Activated CD8-positive, alpha-beta T cell treated with anti-CD3 and anti-CD28 coated beads for 36 hours (primary cell): Measurements from ENCODE around the gene EIF2S3B. TPM values are rescaled to one million over a fixed set of nuclear protein-coding genes. Genes with fewer than 3 reads are reported as not detected.
A peak's percentile ranks its signal among the peaks of the same experiment; 100 is the strongest.
"Not testable (repeated sequence)": the region's sequence is repeated elsewhere in the genome, so short reads cannot be mapped to it uniquely, and the experiment has no call there.

Source experiments
- ATAC-seq: fragments of 200-7000 bp; cut with Tn5 transposase; one replicate; pipeline ENCODE4 v1.10.0; 2021; ENCODE audit warnings: mild to moderate bottlenecking, moderate library complexity
- CTCF ChIA-PET: fragments of 350-600 bp; sonication (Branson Sonifier 250); formaldehyde crosslinking; loops from one replicate; lab custom pipeline; 2021; ENCODE audit warnings: antibody characterized with exemption; lab: Charles Lee
- POLR2A ChIA-PET: fragments of 350-600 bp; sonication (Branson Sonifier 250); formaldehyde crosslinking; loops from one replicate; lab custom pipeline; 2021; ENCODE audit warnings: antibody characterized with exemption; lab: Charles Lee
- DNase-seq: peaks from one replicate; pipeline ENCODE4 v3.0.0-alpha.2; 2020
- H3K27ac Mint-ChIP-seq: one replicate; pipeline ENCODE4 v1.8.0; 2021; ENCODE audit warnings: mild to moderate bottlenecking, mixed read lengths
- H3K27me3 Mint-ChIP-seq: one replicate; pipeline ENCODE4 v1.8.0; 2021; ENCODE audit warnings: mixed read lengths
- H3K36me3 Mint-ChIP-seq: one replicate; pipeline ENCODE4 v1.8.0; 2021; ENCODE audit warnings: low read depth, mixed read lengths
- H3K4me1 Mint-ChIP-seq: one replicate; pipeline ENCODE4 v1.8.0; 2021; ENCODE audit warnings: low read depth, mixed read lengths
- H3K4me3 Mint-ChIP-seq: one replicate; pipeline ENCODE4 v1.8.0; 2021; ENCODE audit warnings: mild to moderate bottlenecking, moderate library complexity, mixed read lengths
- H3K9me3 Mint-ChIP-seq: one replicate; pipeline ENCODE4 v1.8.0; 2021; ENCODE audit warnings: mixed read lengths
- intact Hi-C: fragments of 100-400 bp; cut with micrococcal nuclease; formaldehyde crosslinking; loops from one replicate; pipeline ENCODE4 v1.10.0; 2022
- total RNA-seq, 2 experiments: library from RNA; stranded (reverse); gene quantifications; one replicate each; pipeline ENCODE4 v1.2.3, GENCODE V29; 2021
- TF ChIP-seq, protein P1 (sequence below): fragments of 200-600 bp; IDR thresholded peaks from one replicate; pipeline ENCODE4 v1.8.0; 2022; ENCODE audit warnings: antibody characterized with exemption, mild to moderate bottlenecking

EIF2S3B gene
- total RNA-seq = 1 to 10 TPM; 3.3 to 3.8 TPM

DNA sequence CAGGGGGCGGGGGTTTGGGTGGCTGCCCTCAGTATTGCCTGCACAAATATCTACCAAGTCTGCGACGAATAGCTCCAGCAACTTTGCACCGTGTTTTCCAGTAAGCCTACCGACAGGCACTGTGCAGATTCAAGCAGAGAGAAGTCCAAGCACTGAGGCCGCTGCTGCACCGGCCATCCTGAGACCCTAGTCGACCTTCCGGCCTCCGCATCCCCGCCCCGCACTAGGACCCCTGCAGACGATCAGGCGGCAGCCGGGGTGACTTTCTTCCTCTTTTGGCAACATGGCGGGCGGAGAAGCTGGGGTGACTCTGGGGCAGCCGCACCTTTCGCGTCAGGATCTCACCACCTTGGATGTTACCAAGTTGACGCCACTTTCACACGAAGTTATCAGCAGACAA is at the start of gene EIF2S3B:
Gene EIF2S3B, plus strand, starts transcription at position 271 of the 400 bp plus-strand sequence. Its CDS starts 13 bp downstream, at position 284.
- Mint-ChIP-seq H3K4me1 (peaks cover 34% of the 10 kb centered on the region), H3K4me3 (no peak within 1 kb of the TSS), H3K27ac (no peak within 1 kb of the TSS), H3K36me3 (peaks cover 11% of the 10 kb centered on the region), H3K27me3 (no peaks in the 10 kb centered on the region), H3K9me3 (peaks cover 22% of the 10 kb centered on the region)
- TF ChIP-seq, protein P1, sequence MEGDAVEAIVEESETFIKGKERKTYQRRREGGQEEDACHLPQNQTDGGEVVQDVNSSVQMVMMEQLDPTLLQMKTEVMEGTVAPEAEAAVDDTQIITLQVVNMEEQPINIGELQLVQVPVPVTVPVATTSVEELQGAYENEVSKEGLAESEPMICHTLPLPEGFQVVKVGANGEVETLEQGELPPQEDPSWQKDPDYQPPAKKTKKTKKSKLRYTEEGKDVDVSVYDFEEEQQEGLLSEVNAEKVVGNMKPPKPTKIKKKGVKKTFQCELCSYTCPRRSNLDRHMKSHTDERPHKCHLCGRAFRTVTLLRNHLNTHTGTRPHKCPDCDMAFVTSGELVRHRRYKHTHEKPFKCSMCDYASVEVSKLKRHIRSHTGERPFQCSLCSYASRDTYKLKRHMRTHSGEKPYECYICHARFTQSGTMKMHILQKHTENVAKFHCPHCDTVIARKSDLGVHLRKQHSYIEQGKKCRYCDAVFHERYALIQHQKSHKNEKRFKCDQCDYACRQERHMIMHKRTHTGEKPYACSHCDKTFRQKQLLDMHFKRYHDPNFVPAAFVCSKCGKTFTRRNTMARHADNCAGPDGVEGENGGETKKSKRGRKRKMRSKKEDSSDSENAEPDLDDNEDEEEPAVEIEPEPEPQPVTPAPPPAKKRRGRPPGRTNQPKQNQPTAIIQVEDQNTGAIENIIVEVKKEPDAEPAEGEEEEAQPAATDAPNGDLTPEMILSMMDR = no peak
- intact Hi-C loops = loop anchor here (10.0 kb wide), 1 partner anchor 181 kb away; no protein-coding TSS in a partner anchor
- no peak for ATAC-seq
- no peak for DNase-seq
- CTCF ChIA-PET = interaction anchor here (2.4 kb wide), 1 partner anchor 9 kb away, joined by 6 read pairs; no protein-coding TSS in a partner anchor
- POLR2A ChIA-PET = interaction anchor here (0.6 kb wide), 1 partner anchor 23 kb away, joined by 3 read pairs; no protein-coding TSS in a partner anchor

DNA sequence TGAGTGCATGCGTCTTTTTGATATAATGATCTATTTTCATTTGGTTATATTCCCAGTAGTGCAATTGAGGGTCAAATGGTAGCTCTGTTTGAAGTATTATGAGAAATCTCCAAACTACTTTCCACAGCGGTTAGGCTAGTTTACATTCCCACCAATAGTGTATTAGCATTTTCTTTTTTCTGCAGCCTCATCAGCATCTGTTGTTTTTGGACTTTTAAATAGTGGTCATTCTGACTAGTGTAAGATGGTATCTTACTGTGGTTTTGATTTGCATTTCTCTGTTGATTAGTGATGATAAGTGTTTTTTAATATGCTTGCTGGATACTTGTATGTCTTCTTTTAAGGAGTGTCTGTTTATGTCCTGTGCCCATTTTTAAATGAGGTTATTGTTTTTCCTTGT is 48.8 kb upstream of the EIF2S3B start:
- ATAC-seq (no peak), DNase-seq (no peak)
- Mint-ChIP-seq H3K4me1 (peaks cover 7% of the 10 kb centered on the region), H3K36me3 (peaks cover 31% of the 10 kb centered on the region), H3K4me3 (no peak overlapping the region), H3K27ac (no peak overlapping the region), H3K9me3 (peaks cover 57% of the 10 kb centered on the region), H3K27me3 (no peaks in the 10 kb centered on the region)
- TF ChIP-seq, protein P1 = no peak
- intact Hi-C loops = no loop called here
- CTCF ChIA-PET = interaction anchor here (0.9 kb wide), 1 partner anchor 107 kb away, joined by 4 read pairs; no protein-coding TSS in a partner anchor
- POLR2A ChIA-PET = no interaction called here

DNA sequence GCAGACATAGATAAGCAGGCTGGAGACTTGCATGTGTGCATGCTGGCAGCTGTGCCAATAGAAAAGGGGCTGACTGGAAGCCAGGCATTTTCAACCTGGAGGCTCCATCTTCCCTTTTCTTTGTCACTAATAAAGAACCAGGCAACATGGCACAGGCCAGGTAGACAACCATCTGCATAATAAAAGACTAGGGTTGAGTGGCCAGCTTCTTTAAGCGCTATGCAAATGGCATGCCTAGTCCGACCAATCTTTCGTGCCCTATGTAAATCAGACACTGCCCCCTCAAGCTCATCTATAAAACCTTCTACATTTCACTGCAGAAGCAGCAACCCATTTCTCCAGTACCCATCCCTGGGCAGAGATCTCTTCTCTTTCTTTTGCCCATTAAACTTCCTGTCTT is 47.9 kb upstream of the EIF2S3B start:
- Mint-ChIP-seq H3K27me3 (no peaks in the 10 kb centered on the region), H3K4me3 (no peak overlapping the region), H3K9me3 (peaks cover 64% of the 10 kb centered on the region), H3K36me3 (peaks cover 32% of the 10 kb centered on the region), H3K27ac (no peak overlapping the region), H3K4me1 (peaks cover 7% of the 10 kb centered on the region)
- CTCF ChIA-PET = no interaction called here
- DNase-seq = no peak
- intact Hi-C loops = no loop called here
- POLR2A ChIA-PET = no interaction called here
- TF ChIP-seq, protein P1 = no peak
- no peak for ATAC-seq

DNA sequence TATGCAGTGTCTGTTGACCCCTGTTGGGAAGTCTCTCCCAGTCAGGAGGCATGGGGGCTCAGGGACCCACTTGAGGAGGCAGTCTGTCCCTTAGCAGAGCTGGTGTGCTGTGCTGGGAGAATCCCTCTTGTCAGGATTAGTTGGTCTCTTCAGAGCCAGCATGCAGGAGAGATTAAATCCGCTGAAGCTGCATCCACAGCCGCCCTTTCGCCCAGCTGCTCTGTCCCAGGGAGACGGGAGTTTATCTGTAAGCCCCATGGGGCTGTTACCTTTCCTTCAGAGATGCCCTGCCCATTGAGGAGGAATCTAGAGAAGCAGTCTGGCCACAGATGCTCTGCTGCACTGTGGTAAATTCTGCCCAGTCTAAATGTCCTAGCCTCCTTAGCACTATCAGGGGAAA is 39.4 kb upstream of the EIF2S3B start:
- ATAC-seq = no peak

DNA sequence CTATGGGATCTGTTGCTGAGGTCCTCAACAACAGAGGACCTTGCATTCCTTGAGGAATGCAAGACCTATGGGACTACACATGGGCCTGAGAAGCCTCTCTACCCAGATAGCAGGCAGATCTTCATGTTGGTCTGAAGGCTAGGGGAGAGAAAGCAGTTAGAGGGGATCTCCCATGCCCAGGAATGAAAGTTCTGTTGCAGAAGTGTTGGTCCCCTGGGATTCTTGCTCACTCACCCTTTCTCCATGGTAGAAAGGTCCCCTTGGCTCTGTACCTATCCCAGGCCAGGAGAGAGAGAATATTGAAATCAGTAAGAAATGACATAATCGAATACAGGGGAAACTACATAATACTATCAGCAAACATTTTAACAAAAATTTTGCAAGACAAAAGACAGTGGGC is 36.0 kb upstream of the EIF2S3B start:
- TF ChIP-seq, protein P1 = no peak
- Mint-ChIP-seq H3K27me3 (no peaks in the 10 kb centered on the region), H3K36me3 (peaks cover 4% of the 10 kb centered on the region), H3K9me3 (peaks cover 12% of the 10 kb centered on the region), H3K4me3 (no peak overlapping the region), H3K27ac (no peak overlapping the region), H3K4me1 (peaks cover 10% of the 10 kb centered on the region)
- ATAC-seq (no peak), DNase-seq (no peak)
- intact Hi-C loops = no loop called here
- ChIA-PET CTCF (interaction anchor here (0.8 kb wide), 1 partner anchor 12 kb away, joined by 3 read pairs; no protein-coding TSS in a partner anchor), POLR2A (no interaction called here)

More for the DNA sequence above, 39.4 kb upstream of the EIF2S3B start:
- H3K27me3 Mint-ChIP-seq = no peaks in the 10 kb centered on the region
- TF ChIP-seq, protein P1 = no peak
- ChIA-PET POLR2A (no interaction called here), CTCF (no interaction called here)
- no peak for DNase-seq
- peaks cover 12% of the 10 kb centered on the region for H3K4me1 Mint-ChIP-seq
- no peak overlapping the region for H3K4me3 Mint-ChIP-seq
- H3K36me3 Mint-ChIP-seq = peaks cover 7% of the 10 kb centered on the region
- H3K27ac Mint-ChIP-seq = no peak overlapping the region
- intact Hi-C loops = no loop called here
- H3K9me3 Mint-ChIP-seq = peaks cover 24% of the 10 kb centered on the region

DNA sequence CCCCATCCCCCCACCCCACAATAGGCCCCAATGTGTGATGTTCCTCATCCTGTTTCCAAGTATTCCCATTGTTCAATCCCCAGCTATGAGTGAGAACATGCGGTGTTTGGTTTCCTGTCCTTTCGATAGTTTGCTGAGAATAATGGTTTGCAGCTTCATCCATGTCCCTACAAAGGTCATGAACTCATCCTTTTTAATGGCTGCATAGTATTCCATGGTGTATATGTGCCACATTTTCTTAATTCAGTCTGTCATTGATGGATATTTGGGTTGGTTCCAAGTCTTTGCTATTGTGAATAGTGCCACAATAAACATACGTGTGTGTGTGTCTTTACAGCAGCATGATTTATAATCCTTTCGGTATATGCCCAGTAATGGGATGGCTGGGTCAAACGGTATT is 32.9 kb upstream of the EIF2S3B start:
- ATAC-seq, H3K36me3 Mint-ChIP-seq, H3K27ac Mint-ChIP-seq, H3K27me3 Mint-ChIP-seq, H3K4me3 Mint-ChIP-seq, POLR2A ChIA-PET, H3K4me1 Mint-ChIP-seq, intact Hi-C loops, DNase-seq: not testable (repeated sequence)
- CTCF ChIA-PET = interaction anchor here (1.2 kb wide), 1 partner anchor 58 kb away, joined by 3 read pairs; no protein-coding TSS in a partner anchor
- H3K9me3 Mint-ChIP-seq = peaks cover 24% of the 10 kb centered on the region

DNA sequence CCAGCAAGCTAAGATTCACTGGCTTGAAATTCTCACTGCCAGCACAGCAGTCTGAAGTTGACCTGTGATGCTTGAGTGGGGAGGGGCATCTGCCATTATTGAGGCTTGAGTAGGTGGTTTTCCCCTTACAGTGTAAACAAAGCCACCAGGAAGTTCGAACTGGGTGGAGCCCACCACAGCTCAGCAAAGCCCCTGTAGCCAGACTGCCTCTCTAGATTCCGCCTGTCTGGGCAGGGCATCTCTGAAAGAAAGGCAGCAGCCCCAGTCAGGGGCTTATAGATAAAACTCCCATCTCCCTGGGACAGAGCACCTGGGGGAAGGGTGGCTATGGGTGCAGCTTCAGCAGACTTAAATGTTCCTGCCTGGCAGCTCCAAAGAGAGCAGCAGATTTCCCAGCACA is 23.8 kb upstream of the EIF2S3B start:
- Mint-ChIP-seq H3K36me3 (peaks cover 32% of the 10 kb centered on the region), H3K27ac (peak overlapping the region; percentile 49), H3K4me1 (peaks cover 24% of the 10 kb centered on the region), H3K9me3 (peaks cover 45% of the 10 kb centered on the region)
- ChIA-PET POLR2A (interaction anchor here (0.6 kb wide), 1 partner anchor 1433 kb away, joined by 3 read pairs; no protein-coding TSS in a partner anchor), CTCF (interaction anchor here (1.1 to 1.2 kb wide), 3 partner anchors 13 to 79 kb away, joined by 3 to 4 read pairs (median 3); no protein-coding TSS in a partner anchor)
- intact Hi-C loops, H3K4me3 Mint-ChIP-seq, H3K27me3 Mint-ChIP-seq: not testable (repeated sequence)
- DNase-seq (peak; percentile 33), ATAC-seq (peak; percentile 20)
